Esophagus squamous epithelium (tissue), 5 donors: ENCODE data around the gene ETV3. TPM values are rescaled to one million over a fixed set of nuclear protein-coding genes. Genes with fewer than 3 reads are reported as not detected.

ENCODE experiments used
- DNase-seq: peaks from one replicate; lab custom pipeline; 2025; lab: John Stamatoyannopoulos, UW
- H3K27ac ChIP-seq, 4 donors: fragments of 200-600 bp; sonication (generic); one replicate each; pipeline ENCODE4 v1.5.1; 2016 to 2019; ENCODE audit warnings: mild to moderate bottlenecking in 1 of 4
- H3K27me3 ChIP-seq, 4 donors: fragments of 200-600 bp; sonication (generic); 1 replicate in 3 of 4; 2 replicates in 1 of 4; pipeline versions ENCODE4 v1.5.1 to v1.6.0; 2017 to 2021; ENCODE audit warnings: antibody characterized with exemption in 1 of 4
- H3K36me3 ChIP-seq, 3 donors: fragments of 200-600 bp; sonication (generic); one replicate each; pipeline ENCODE4 v1.5.1; 2016 to 2019
- H3K4me1 ChIP-seq, 3 donors: fragments of 200-600 bp; sonication (generic); one replicate each; pipeline ENCODE4 v1.5.1; 2017 to 2019
- H3K4me3 ChIP-seq, 4 donors: fragments of 200-600 bp; sonication (generic); 1 replicate in 3 of 4; 2 replicates in 1 of 4; pipeline ENCODE4 v1.5.1; 2016 to 2019; ENCODE audit warnings: mild to moderate bottlenecking in 2 of 4, moderate library complexity in 1 of 4
- H3K9me3 ChIP-seq, 3 donors: fragments of 200-600 bp; sonication (generic); one replicate each; pipeline ENCODE4 v1.5.1; 2016 to 2019
- POLR2A ChIP-seq, 4 donors: fragments of 450-650 bp; IDR thresholded peaks; one replicate each; pipeline ENCODE4 v1.6.1; 2017; ENCODE audit warnings: antibody characterized with exemption in 4 of 4, mild to moderate bottlenecking in 4 of 4, moderate library complexity in 3 of 4
- WGBS, 2 donors: methylation state at CpG; one replicate each; pipeline ENCODE4 v1.1.5; 2018; 5-methylcytosine and 5-hydroxymethylcytosine counted together
- intact Hi-C: fragments of 100-400 bp; cut with DNase I; formaldehyde crosslinking; loops from one replicate; pipeline ENCODE4 v1.15.0; 2022
- total RNA-seq, 4 donors: library from RNA; depleted of rRNA; stranded (reverse); fragments of >200 nt; gene quantifications; one replicate each; pipeline ENCODE4 v1.1.0, GENCODE V29; 2016
- TF ChIP-seq, protein P1 (sequence below), 6 experiments: fragments of 450-650 bp in 4 of 6; fragments of 200-600 bp in 2 of 6; sonication (generic) in 2 of 6; IDR thresholded peaks; one replicate each; pipeline ENCODE4 v1.5.1; 2016 to 2019; ENCODE audit warnings: antibody characterized with exemption in 6 of 6, mild to moderate bottlenecking in 4 of 6, moderate library complexity in 4 of 6
- donor health status: DM: yes; HTN: yes; CAD: no.

The ETV3 gene
- total RNA-seq, 4 donors from 2014 or later = 25.0 to 31.4 (median 27.3) TPM

DNA sequence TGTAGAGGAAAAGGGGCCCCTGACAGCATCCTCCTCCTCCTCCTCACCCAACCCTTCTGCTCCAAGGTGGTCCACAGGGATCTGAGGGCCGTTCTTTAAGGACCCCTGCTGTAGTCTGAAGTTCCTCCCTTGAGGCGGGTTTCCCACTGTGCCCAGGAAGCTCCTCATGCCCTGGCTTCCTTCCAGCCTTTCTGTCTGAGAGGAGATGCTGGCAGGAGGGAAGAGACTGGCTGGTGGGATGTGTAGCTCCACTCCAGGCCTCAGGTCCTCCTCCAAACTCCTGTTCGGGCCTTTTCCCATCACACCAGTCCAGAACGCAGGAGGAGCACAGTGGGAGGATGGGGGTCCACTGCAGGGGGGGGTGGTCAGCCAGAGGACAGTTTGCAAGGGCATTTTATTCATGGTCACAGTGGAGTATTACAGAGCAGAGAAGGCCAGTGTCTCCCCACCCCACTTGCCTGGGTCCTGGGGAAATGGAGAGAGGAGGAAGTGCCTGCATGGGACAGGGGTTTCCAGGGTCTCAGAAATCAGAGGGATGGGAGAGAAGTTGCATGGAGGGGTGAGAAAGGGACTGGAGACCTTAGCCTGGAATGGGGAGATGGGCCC is 46.4 kb downstream of the ETV3 start:
- 54% methylated on average over 2 of the region's 4 CpGs; no CpG with 5 or more reads in 1 of the 2 donors for WGBS, 2 donors
- no peaks in the 10 kb centered on the region for H3K36me3 ChIP-seq
- no peak for TF ChIP-seq POLR2A (IDR thresholded peaks at IDR 0.05)
- TF ChIP-seq, protein P1, sequence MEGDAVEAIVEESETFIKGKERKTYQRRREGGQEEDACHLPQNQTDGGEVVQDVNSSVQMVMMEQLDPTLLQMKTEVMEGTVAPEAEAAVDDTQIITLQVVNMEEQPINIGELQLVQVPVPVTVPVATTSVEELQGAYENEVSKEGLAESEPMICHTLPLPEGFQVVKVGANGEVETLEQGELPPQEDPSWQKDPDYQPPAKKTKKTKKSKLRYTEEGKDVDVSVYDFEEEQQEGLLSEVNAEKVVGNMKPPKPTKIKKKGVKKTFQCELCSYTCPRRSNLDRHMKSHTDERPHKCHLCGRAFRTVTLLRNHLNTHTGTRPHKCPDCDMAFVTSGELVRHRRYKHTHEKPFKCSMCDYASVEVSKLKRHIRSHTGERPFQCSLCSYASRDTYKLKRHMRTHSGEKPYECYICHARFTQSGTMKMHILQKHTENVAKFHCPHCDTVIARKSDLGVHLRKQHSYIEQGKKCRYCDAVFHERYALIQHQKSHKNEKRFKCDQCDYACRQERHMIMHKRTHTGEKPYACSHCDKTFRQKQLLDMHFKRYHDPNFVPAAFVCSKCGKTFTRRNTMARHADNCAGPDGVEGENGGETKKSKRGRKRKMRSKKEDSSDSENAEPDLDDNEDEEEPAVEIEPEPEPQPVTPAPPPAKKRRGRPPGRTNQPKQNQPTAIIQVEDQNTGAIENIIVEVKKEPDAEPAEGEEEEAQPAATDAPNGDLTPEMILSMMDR (IDR thresholded peaks at IDR 0.05) = no peak
- DNase-seq = no peak
- H3K4me3 ChIP-seq = no peak overlapping the region
- peaks cover 0 to 15% (median 3%) of the 10 kb centered on the region in 3 donors for H3K4me1 ChIP-seq
- H3K27ac ChIP-seq = no peak overlapping the region
- H3K9me3 ChIP-seq = no peaks in the 10 kb centered on the region
- intact Hi-C loops = loop anchor here (2.0 kb wide), 1 partner anchor 65 kb away; no protein-coding TSS in a partner anchor
- H3K27me3 ChIP-seq = no peaks in the 10 kb centered on the region

DNA sequence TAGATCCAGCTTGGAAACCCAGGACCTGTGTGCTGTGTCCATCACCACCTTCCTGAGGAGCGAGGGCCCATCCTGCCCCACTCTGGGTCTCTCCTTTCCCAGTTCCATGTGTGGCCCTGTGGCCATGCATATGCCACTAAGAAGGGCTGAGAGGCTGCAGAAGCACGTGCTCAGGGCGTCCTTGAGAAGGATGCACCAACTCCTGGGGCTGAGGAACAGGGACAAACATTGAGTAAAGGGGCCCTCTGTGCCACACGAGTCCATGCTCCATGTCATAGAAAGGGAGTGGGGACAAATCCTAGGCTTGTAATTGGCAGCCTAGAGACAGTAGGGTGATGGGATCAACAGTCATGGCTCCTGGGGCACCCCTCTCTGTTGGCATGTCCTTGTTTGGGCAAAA is 47.0 kb downstream of the ETV3 start:
- no peak for TF ChIP-seq POLR2A (IDR thresholded peaks at IDR 0.05)
- TF ChIP-seq, protein P1 (IDR thresholded peaks at IDR 0.05) = no peak
- no peak overlapping the region for H3K4me3 ChIP-seq
- H3K9me3 ChIP-seq = no peaks in the 10 kb centered on the region
- H3K27me3 ChIP-seq = no peaks in the 10 kb centered on the region
- intact Hi-C loops = loop anchor here (2.0 kb wide), 1 partner anchor 66 kb away; no protein-coding TSS in a partner anchor
- H3K36me3 ChIP-seq = no peaks in the 10 kb centered on the region
- DNase-seq = no peak
- no peak overlapping the region for H3K27ac ChIP-seq
- no CpG with 5 or more reads among the region's 4 CpGs for WGBS, 2 donors
- H3K4me1 ChIP-seq = peaks cover 0 to 15% (median 3%) of the 10 kb centered on the region in 3 donors

DNA sequence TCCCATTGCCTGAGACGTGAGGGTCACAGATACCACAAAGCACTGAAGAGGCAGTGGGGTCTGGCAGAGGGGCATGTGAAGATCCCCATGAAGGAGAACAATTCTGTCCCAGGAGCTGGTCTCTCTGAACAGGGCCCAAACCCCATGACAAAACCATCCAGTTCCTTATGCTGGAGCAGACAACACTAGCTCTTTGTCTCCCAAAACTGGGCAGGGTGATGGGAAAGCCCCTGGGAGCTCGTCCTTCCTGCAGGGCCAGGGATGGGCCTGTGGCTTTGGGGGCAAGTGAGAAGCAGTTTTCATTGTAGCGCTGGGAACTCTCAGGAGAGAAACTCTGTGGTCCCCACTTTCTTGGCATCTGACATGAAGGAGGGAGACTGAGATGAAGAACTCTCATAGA is 47.4 kb downstream of the ETV3 start:
- TF ChIP-seq POLR2A (IDR thresholded peaks at IDR 0.05) = no peak
- TF ChIP-seq, protein P1 (IDR thresholded peaks at IDR 0.05) = no peak
- intact Hi-C loops = loop anchor here (2.0 kb wide), 1 partner anchor 66 kb away; no protein-coding TSS in a partner anchor

DNA sequence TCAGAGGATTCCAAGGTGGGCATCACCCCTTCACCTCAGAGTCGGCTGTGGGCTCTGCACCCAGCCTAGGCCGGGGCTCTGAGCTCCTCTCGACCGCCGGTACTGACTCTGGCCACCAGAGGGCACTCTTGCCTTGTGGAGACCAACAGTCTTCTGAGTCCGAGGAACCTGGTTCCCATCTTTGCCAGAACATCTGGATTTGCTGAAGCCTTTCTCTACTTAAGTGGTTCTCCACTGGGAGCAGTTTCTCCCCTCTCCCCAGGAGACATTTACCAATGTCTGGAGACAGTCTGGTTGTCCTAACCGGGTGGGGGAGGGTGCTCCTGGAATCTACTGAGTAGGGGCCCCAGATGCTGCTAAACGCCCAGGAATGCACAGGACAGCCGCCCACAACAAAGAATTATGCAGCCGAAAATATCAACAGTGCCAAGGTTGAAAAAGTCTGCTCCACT is 48.0 kb downstream of the ETV3 start:
- Histone ChIP-seq H3K27ac (no peak overlapping the region), H3K4me3 (no peak overlapping the region), H3K4me1 (peaks cover 0 to 15% (median 3%) of the 10 kb centered on the region in 3 donors), H3K27me3 (no peaks in the 10 kb centered on the region), H3K36me3 (no peaks in the 10 kb centered on the region), H3K9me3 (no peaks in the 10 kb centered on the region)
- 2 to 9% methylated on average over 6 to 9 of the region's 10 CpGs for WGBS, 2 donors
- intact Hi-C loops = loop anchor here (2.0 kb wide), 1 partner anchor 67 kb away; no protein-coding TSS in a partner anchor
- no peak for TF ChIP-seq POLR2A (IDR thresholded peaks at IDR 0.05)
- TF ChIP-seq, protein P1 (IDR thresholded peaks at IDR 0.05) = peak; percentile 66 to 98 (median 94)
- DNase-seq = no peak

More for the DNA sequence above, 47.4 kb downstream of the ETV3 start:
- H3K36me3 ChIP-seq = no peaks in the 10 kb centered on the region
- H3K27me3 ChIP-seq = no peaks in the 10 kb centered on the region
- H3K4me1 ChIP-seq = peaks cover 0 to 15% (median 3%) of the 10 kb centered on the region in 3 donors
- no peak overlapping the region for H3K4me3 ChIP-seq
- H3K9me3 ChIP-seq = no peaks in the 10 kb centered on the region
- 49 to 80% methylated on average over 2 to 3 of the region's 3 CpGs for WGBS, 2 donors
- no peak overlapping the region for H3K27ac ChIP-seq
- no peak for DNase-seq

DNA sequence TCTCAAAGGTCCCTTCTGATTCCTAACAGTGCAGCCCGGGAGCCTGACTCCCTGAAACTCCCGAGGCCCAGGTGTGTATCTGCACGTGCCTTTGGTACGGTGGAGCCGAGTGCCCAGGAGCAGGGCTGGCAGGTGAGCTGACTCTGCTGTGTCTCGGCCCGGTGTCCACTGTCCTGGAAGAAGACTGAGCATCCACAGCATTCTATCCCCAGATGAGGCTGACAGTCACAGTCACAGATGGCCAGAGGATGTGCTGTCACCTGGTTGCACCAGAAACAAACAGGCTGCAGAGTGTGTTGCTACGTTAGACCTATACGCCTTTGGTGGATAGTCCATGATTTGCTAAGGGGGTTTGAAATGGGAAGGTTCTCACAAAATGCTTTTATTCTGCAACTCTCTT is 48.4 kb downstream of the ETV3 start:
- TF ChIP-seq, protein P1 (IDR thresholded peaks at IDR 0.05) = no peak
- TF ChIP-seq POLR2A (IDR thresholded peaks at IDR 0.05) = no peak
- Histone ChIP-seq H3K9me3 (no peaks in the 10 kb centered on the region), H3K4me3 (no peak overlapping the region), H3K27me3 (no peaks in the 10 kb centered on the region), H3K36me3 (no peaks in the 10 kb centered on the region), H3K27ac (no peak overlapping the region), H3K4me1 (peaks cover 0 to 15% (median 3%) of the 10 kb centered on the region in 3 donors)
- 74 to 91% methylated on average over 4 to 5 of the region's 9 CpGs for WGBS, 2 donors
- intact Hi-C loops = loop anchor here (2.0 kb wide), 1 partner anchor 67 kb away; no protein-coding TSS in a partner anchor
- DNase-seq = no peak
